GM19438 (cell line): ENCODE data around the gene P2RY14.
A peak's percentile ranks its signal among the peaks of the same experiment; 100 is the strongest.

ENCODE experiments used
- ATAC-seq: cut with Tn5 transposase; IDR thresholded peaks from one replicate; pipeline ENCODE4 v1.9.1; 2021; ENCODE audit warnings: low read depth; ENCODE audit not compliant: unreplicated experiment

P2RY14 gene

GRCh38 chr3:151303751-151304150, 25.4 kb upstream of the P2RY14 start:
- ATAC-seq, result no peak

- ATAC-seq, result no peak
Observed at GRCh38 chr3:151301787-151302186, 23.4 kb upstream of the P2RY14 start.

- no peak for ATAC-seq
Observed at GRCh38 chr3:151300539-151300938, 22.2 kb upstream of the P2RY14 start.

GRCh38 chr3:151299006-151299405, 20.7 kb upstream of the P2RY14 start:
- no peak for ATAC-seq

- no peak for ATAC-seq
Observed at GRCh38 chr3:151297429-151297828, 19.1 kb upstream of the P2RY14 start.

- ATAC-seq, result no peak
Observed at GRCh38 chr3:151296226-151296625, 17.9 kb upstream of the P2RY14 start.

GRCh38 chr3:151293127-151293526, 14.8 kb upstream of the P2RY14 start:
- no peak for ATAC-seq

GRCh38 chr3:151290673-151291072, 12.3 kb upstream of the P2RY14 start:
- no peak for ATAC-seq

- no peak for ATAC-seq
Observed at GRCh38 chr3:151289445-151289844, 11.1 kb upstream of the P2RY14 start.

GRCh38 chr3:151285940-151286339, 7.6 kb upstream of the P2RY14 start:
- no peak for ATAC-seq

GRCh38 chr3:151283907-151284461, 5.6 kb upstream of the P2RY14 start:
- ATAC-seq, result no peak

GRCh38 chr3:151283387-151283786, 5.0 kb upstream of the P2RY14 start:
- ATAC-seq, result no peak

GRCh38 chr3:151282921-151283320, 4.6 kb upstream of the P2RY14 start:
- no peak for ATAC-seq

- no peak for ATAC-seq
Observed at GRCh38 chr3:151281671-151282324, 3.5 kb upstream of the P2RY14 start.

GRCh38 chr3:151276687-151277042, 1.7 kb downstream of the P2RY14 start:
- no peak for ATAC-seq

GRCh38 chr3:151276038-151276686, 2.2 kb downstream of the P2RY14 start:
- ATAC-seq, result no peak

- no peak for ATAC-seq
Observed at GRCh38 chr3:151275091-151275490, 3.3 kb downstream of the P2RY14 start.

GRCh38 chr3:151269631-151270030, 8.7 kb downstream of the P2RY14 start:
- no peak for ATAC-seq

GRCh38 chr3:151268267-151269235, 9.8 kb downstream of the P2RY14 start:
- peak; percentile 67 for ATAC-seq

GRCh38 chr3:151267066-151267465, 11.3 kb downstream of the P2RY14 start:
- ATAC-seq, result no peak

- ATAC-seq, result peak; percentile 93
Observed at GRCh38 chr3:151265866-151266265, 12.5 kb downstream of the P2RY14 start.
